H1 (cell line): ENCODE results near the gene ARNT2. TPM values are rescaled to one million over a fixed set of nuclear protein-coding genes. Genes with fewer than 3 reads are reported as not detected.

ENCODE experiments used
- CTCF ChIA-PET: fragments of 300-600 bp; sonication (Branson Sonifier 250); formaldehyde crosslinking; loops from one replicate; lab custom pipeline; 2021; ENCODE audit not compliant: partially characterized antibody; lab: Charles Lee
- POLR2A ChIA-PET: fragments of 300-600 bp; sonication (Branson Sonifier 250); formaldehyde crosslinking; loops from one replicate; lab custom pipeline; 2021; ENCODE audit warnings: inconsistent platforms; ENCODE audit not compliant: partially characterized antibody; lab: Charles Lee
- DNase-seq, 2 experiments: peaks; one replicate each; pipeline versions ENCODE4 v3.0.0 to v3.0.0-alpha.2; 2010 to 2022; ENCODE audit warnings: low spot score in 2 of 2, low read depth in 1 of 2, mixed read lengths in 1 of 2
- FAIRE-seq: peaks from 2 replicates; lab custom pipeline; 2011; peaks lifted over from hg19 to GRCh38; lab: Jason Lieb, UNC
- H2AFZ ChIP-seq: 2 replicates; pipeline ENCODE4 v1.8.1; 2012; ENCODE audit warnings: low read length, inconsistent platforms
- H2AK5ac ChIP-seq: 2 replicates; pipeline ENCODE4 v1.6.1; 2013; ENCODE audit warnings: low read depth, low read length
- H2BK120ac ChIP-seq: replicated peaks from 2 replicates; pipeline ENCODE3; 2013; ENCODE audit warnings: low read depth, low read length, inconsistent platforms
- H2BK12ac ChIP-seq: 2 replicates; pipeline ENCODE4 v1.6.1; 2013; ENCODE audit warnings: low read depth, low read length
- H2BK15ac ChIP-seq: 2 replicates; pipeline ENCODE4 v1.6.1; 2013; ENCODE audit warnings: low read length
- H2BK20ac ChIP-seq: 2 replicates; pipeline ENCODE4 v1.6.1; 2013; ENCODE audit warnings: low read length
- H2BK5ac ChIP-seq: 2 replicates; pipeline ENCODE4 v1.6.1; 2013; ENCODE audit warnings: low read depth, low read length
- H3K14ac ChIP-seq: 2 replicates; pipeline ENCODE4 v1.6.1; 2013; ENCODE audit warnings: inconsistent platforms; ENCODE audit not compliant: insufficient read length
- H3K18ac ChIP-seq: 2 replicates; pipeline ENCODE4 v1.6.1; 2013; ENCODE audit warnings: low read length; ENCODE audit errors: extremely low read depth
- H3K23ac ChIP-seq: 2 replicates; pipeline ENCODE4 v1.6.1; 2013; ENCODE audit warnings: inconsistent platforms; ENCODE audit not compliant: insufficient read length
- H3K23me2 ChIP-seq: 2 replicates; pipeline ENCODE4 v1.6.1; 2013; ENCODE audit warnings: low read depth, low read length
- H3K27ac ChIP-seq: 2 replicates; pipeline ENCODE4 v1.6.1; 2011; ENCODE audit warnings: low read depth, low read length, inconsistent platforms
- H3K27me3 ChIP-seq, 4 experiments: replicated peaks in 1 of 4; 1 replicate in 1 of 4; 2 replicates in 3 of 4; pipeline versions ENCODE4 v1.6.1 to v1.8.1; 2011 to 2013; ENCODE audit warnings: low read length in 3 of 4, mild to moderate bottlenecking in 3 of 4, inconsistent platforms in 2 of 4, mixed read lengths in 2 of 4, moderate library complexity in 1 of 4; ENCODE audit not compliant: control insufficient read depth in 3 of 4, insufficient read depth in 3 of 4; ENCODE audit errors: extremely low read depth in 1 of 4
- H3K36me3 ChIP-seq, 4 experiments: 2 replicates each; pipeline versions ENCODE4 v1.6.1 to v1.8.1; 2011 to 2013; ENCODE audit warnings: mild to moderate bottlenecking in 4 of 4, low read length in 3 of 4, moderate library complexity in 2 of 4, control low read depth in 1 of 4, inconsistent platforms in 1 of 4; ENCODE audit not compliant: insufficient read depth in 4 of 4, control insufficient read depth in 2 of 4
- H3K4ac ChIP-seq: replicated peaks from 2 replicates; pipeline ENCODE3; 2013; ENCODE audit warnings: low read length, low read depth, mixed read lengths, inconsistent platforms; ENCODE audit not compliant: insufficient read length
- H3K4me1 ChIP-seq, 4 experiments: replicated peaks in 1 of 4; 1 replicate in 1 of 4; 2 replicates in 3 of 4; pipeline versions ENCODE4 v1.6.1 to v1.8.1; 2011 to 2013; ENCODE audit warnings: low read length in 3 of 4, inconsistent platforms in 2 of 4, mixed read lengths in 1 of 4; ENCODE audit not compliant: insufficient read depth in 4 of 4, control insufficient read depth in 3 of 4
- H3K4me2 ChIP-seq, 2 experiments: 2 replicates each; pipeline versions ENCODE4 v1.6.1 to v1.8.1; 2011 to 2013; ENCODE audit warnings: low read depth in 2 of 2, low read length in 2 of 2, control low read depth in 1 of 2, inconsistent platforms in 1 of 2, mild to moderate bottlenecking in 1 of 2; ENCODE audit not compliant: insufficient read depth in 1 of 2
- H3K4me3 ChIP-seq, 4 experiments: fragments of 200-600, 300-600 bp in 1 of 4; sonication (generic), shearing (Covaris generic), sonication (Bioruptor Twin) in 1 of 4; 2 replicates each; pipeline versions ENCODE4 v1.5.1 to v1.8.1; 2011 to 2016; ENCODE audit warnings: low read length in 4 of 4, low read depth in 3 of 4, control low read depth in 2 of 4, inconsistent platforms in 2 of 4, mild to moderate bottlenecking in 2 of 4, mixed read lengths in 1 of 4, moderate library complexity in 1 of 4; ENCODE audit not compliant: insufficient read depth in 2 of 4; ENCODE audit errors: extremely low read depth in 1 of 4
- H3K56ac ChIP-seq: replicated peaks from 2 replicates; pipeline ENCODE3; 2013; ENCODE audit warnings: low read depth, mild to moderate bottlenecking, mixed read lengths, low read length, inconsistent platforms; ENCODE audit not compliant: insufficient read length
- H3K79me1 ChIP-seq: 2 replicates; pipeline ENCODE4 v1.6.1; 2013; ENCODE audit warnings: low read depth, low read length, control low read depth
- H3K79me2 ChIP-seq, 2 experiments: 2 replicates each; pipeline versions ENCODE4 v1.6.1 to v1.8.1; 2012 to 2013; ENCODE audit warnings: low read length in 2 of 2, mild to moderate bottlenecking in 2 of 2, inconsistent platforms in 1 of 2; ENCODE audit not compliant: insufficient read depth in 2 of 2, control insufficient read depth in 1 of 2
- H3K9ac ChIP-seq, 4 experiments: replicated peaks in 1 of 4; 1 replicate in 1 of 4; 2 replicates in 3 of 4; pipeline versions ENCODE4 v1.6.1 to v1.8.1; 2011 to 2013; ENCODE audit warnings: low read depth in 3 of 4, low read length in 3 of 4, control low read depth in 2 of 4, mild to moderate bottlenecking in 2 of 4, moderate library complexity in 2 of 4, inconsistent platforms in 1 of 4; ENCODE audit errors: extremely low read depth in 1 of 4
- H3K9me3 ChIP-seq, 2 experiments: 2 replicates each; pipeline versions ENCODE4 v1.6.1 to v1.8.1; 2012 to 2013; ENCODE audit warnings: mild to moderate bottlenecking in 2 of 2, moderate library complexity in 2 of 2, control low read depth in 1 of 2, inconsistent platforms in 1 of 2, low read depth in 1 of 2, low read length in 1 of 2, mixed read lengths in 1 of 2; ENCODE audit not compliant: insufficient read depth in 2 of 2
- H4K20me1 ChIP-seq, 2 experiments: replicated peaks in 1 of 2; 2 replicates each; pipeline versions ENCODE3 to v1.8.1; 2011 to 2013; ENCODE audit warnings: inconsistent platforms in 2 of 2, low read length in 2 of 2, mild to moderate bottlenecking in 1 of 2; ENCODE audit not compliant: insufficient read depth in 2 of 2, control insufficient read depth in 1 of 2
- H4K5ac ChIP-seq: 2 replicates; pipeline ENCODE4 v1.6.1; 2013; ENCODE audit warnings: low read length, low read depth, mixed read lengths, inconsistent platforms; ENCODE audit not compliant: insufficient read length
- H4K8ac ChIP-seq: 2 replicates; pipeline ENCODE4 v1.8.0; 2013; ENCODE audit warnings: mild to moderate bottlenecking, moderate library complexity, low read length, inconsistent platforms; ENCODE audit not compliant: insufficient read depth; ENCODE audit errors: extremely low read depth
- H4K91ac ChIP-seq: replicated peaks from 2 replicates; pipeline ENCODE3; 2013; ENCODE audit warnings: low read length, mixed read lengths, inconsistent platforms; ENCODE audit not compliant: insufficient read length
- ASH2L ChIP-seq: fragments of 200-600, 300-600 bp; sonication (generic); IDR thresholded peaks from one replicate; pipeline ENCODE4 v1.7.1; 2017; ENCODE audit warnings: low read length
- KDM4A ChIP-seq: IDR thresholded peaks from one replicate; pipeline ENCODE4 v1.7.1; 2012; ENCODE audit warnings: low read depth, mild to moderate bottlenecking, moderate library complexity, low read length, inconsistent platforms; ENCODE audit not compliant: severe bottlenecking
- TCF12 ChIP-seq: IDR thresholded peaks from 2 replicates; pipeline ENCODE4 v1.6.1; 2011; ENCODE audit warnings: low read depth, mild to moderate bottlenecking, low read length
- TEAD4 ChIP-seq: IDR thresholded peaks from 2 replicates; pipeline ENCODE4 v1.6.1; 2012; ENCODE audit warnings: low read depth, low read length, inconsistent platforms, mixed read lengths
- whole genome bisulfite sequencing, 2 experiments: shearing (Covaris generic) in 1 of 2; methylation state at CpG; one replicate each; pipeline versions ENCODE4 v1.1.6 to v1.1.7; 2013 to 2015; ENCODE audit warnings: low lambda C conversion rate in 2 of 2, mixed read lengths in 2 of 2, inconsistent platforms in 1 of 2, low coverage in 1 of 2, missing lambda C conversion rate in 1 of 2; ENCODE audit not compliant: insufficient replicate concordance in 2 of 2, insufficient coverage in 1 of 2, insufficient read length in 1 of 2; ENCODE audit errors: extremely low coverage in 1 of 2, missing lambda C conversion rate in 1 of 2; 5-methylcytosine and 5-hydroxymethylcytosine counted together
- polyA plus RNA-seq, 7 experiments: library from polyadenylated mRNA; depleted of rRNA in 3 of 7; stranded (reverse) in 5 of 7; unstranded in 2 of 7; fragments of >200 nt in 5 of 7; fragments of 200-250 nt in 2 of 7; gene quantifications; 1 replicate in 5 of 7; 2 replicates in 1 of 7; 4 replicates in 1 of 7; pipeline versions ENCODE4 v1.2.1 to v1.2.3, GENCODE V29; 2011 to 2013; ENCODE audit warnings: missing spikeins in 2 of 7, mixed read lengths in 2 of 7
- total RNA-seq: library from RNA; stranded (reverse); fragmentation: NEBNext Ultra II Directional; extraction: Animal tissue kit (Norgen Biotek cat#: 25700); gene quantifications from 2 replicates; pipeline ENCODE4 v1.2.1, GENCODE V29; 2021

Gene ARNT2
- total and polyA plus RNA-seq, 2 of the 8 experiments (the other 6 are each of a cell fraction or from before 2014, with no cell fraction given), result 9.5 to 14.6 TPM

DNA sequence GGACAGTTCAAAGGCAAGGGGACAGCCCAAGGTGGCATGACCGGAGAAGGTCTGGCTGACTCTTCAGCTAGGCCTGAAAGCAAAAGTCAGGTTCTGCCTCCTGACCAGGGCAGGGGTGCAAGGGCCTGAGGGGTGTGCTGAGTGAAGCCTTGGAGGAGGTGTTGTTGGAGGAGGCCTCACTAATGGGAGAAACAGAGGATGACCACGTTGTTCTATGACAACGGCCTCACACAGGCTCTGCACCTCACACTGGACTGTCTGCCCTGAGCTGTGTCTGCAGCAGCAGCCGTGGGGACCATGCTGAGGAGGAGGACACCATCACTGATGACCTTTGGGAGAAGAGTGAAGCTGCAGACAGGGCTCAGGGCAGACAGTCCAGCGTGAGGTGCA lies 174.0 kb downstream of the ARNT2 start:
- no peak overlapping the region for H2BK20ac ChIP-seq
- no peak overlapping the region for H2BK15ac ChIP-seq
- no peak overlapping the region for H3K18ac ChIP-seq
- no peaks in the 10 kb centered on the region for H3K23me2 ChIP-seq
- no peaks in the 10 kb centered on the region for H4K20me1 ChIP-seq
- H3K9me3 ChIP-seq, result no peaks in the 10 kb centered on the region
- H4K8ac ChIP-seq, result no peak overlapping the region
- H3K23ac ChIP-seq, result no peak overlapping the region
- H2AK5ac ChIP-seq, result no peak overlapping the region
- peaks cover 0 to 6% (median 0%) of the 10 kb centered on the region in 4 experiments; a peak in 4 of 8 replicates for H3K36me3 ChIP-seq
- FAIRE-seq (no peak), DNase-seq (no peak)
- H4K5ac ChIP-seq, result no peak overlapping the region
- H3K4me1 ChIP-seq, result no peaks in the 10 kb centered on the region; a peak in 1 of 7 replicates
- H4K91ac ChIP-seq, result no peak overlapping the region
- no peak for TF ChIP-seq ASH2L
- TF ChIP-seq TEAD4, result no peak
- TF ChIP-seq TCF12, result no peak
- TF ChIP-seq KDM4A, result no peak
- no peaks in the 10 kb centered on the region for H3K27me3 ChIP-seq
- no peak overlapping the region for H3K9ac ChIP-seq
- CTCF ChIA-PET, result interaction anchor here (0.7 to 6.2 kb wide), 7 partner anchors 9 to 688 kb away, joined by 3 to 43 read pairs (median 4); partner anchors contain the start of gene CEMIP
- no peak overlapping the region for H2BK5ac ChIP-seq
- WGBS, 2 experiments, result 88% methylated on average over 5 of the region's 5 CpGs; no CpG with 5 or more reads in 1 of the 2 experiments
- H3K27ac ChIP-seq, result no peak overlapping the region
- H3K14ac ChIP-seq, result no peak overlapping the region
- H3K4me3 ChIP-seq, result no peak overlapping the region
- H3K4me2 ChIP-seq, result no peak overlapping the region
- H2BK12ac ChIP-seq, result no peak overlapping the region
- no peaks in the 10 kb centered on the region; the same call in 1 of the 2 replicates for H3K79me1 ChIP-seq
- H3K79me2 ChIP-seq, result no peaks in the 10 kb centered on the region
- POLR2A ChIA-PET, result interaction anchor here (0.6 to 1.9 kb wide), 2 partner anchors 9 to 11 kb away, joined by 3 to 5 read pairs; no protein-coding TSS in a partner anchor
- H2BK120ac ChIP-seq, result no peak overlapping the region
- no peak overlapping the region for H3K4ac ChIP-seq
- H2AFZ ChIP-seq, result no peak overlapping the region
- H3K56ac ChIP-seq, result no peak overlapping the region
